ENCODE results near the gene LCN6.
"Not testable (repeated sequence)": the region's sequence is repeated elsewhere in the genome, so short reads cannot be mapped to it uniquely, and the experiment has no call there.

The LCN6 gene

GRCh38 chr9:136759436-136760325 is 11.4 kb upstream of the LCN6 start:
- no peak for DNase-seq (ENCODE audit: low read depth in 2 of 2)

DNA sequence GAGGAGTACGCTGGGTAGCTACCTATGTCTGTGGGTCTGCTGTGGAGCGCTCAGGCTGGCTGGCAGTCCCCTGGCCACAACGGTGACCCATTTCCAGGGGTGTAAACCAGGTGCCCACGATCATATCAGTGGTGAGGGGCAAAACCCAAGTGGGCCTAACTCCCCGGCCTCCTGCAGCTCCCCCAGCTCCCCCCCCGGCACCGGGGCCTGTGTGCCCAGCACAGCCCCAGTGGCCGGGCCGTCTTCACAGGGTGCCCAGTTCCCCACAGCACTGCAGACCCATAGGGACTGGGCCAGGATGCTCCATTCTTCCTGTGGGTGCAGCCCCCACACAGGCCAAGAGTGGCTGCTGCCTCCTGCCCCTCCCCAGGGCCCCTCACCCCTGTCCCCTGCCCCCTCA is 10.7 kb upstream of the LCN6 start:
- DNase-seq (ENCODE audit: low read depth in 2 of 2), result no peak

- no peak for DNase-seq (ENCODE audit: low read depth in 2 of 2)
These were observed 9.4 kb upstream of the LCN6 start for GRCh38 chr9:136757751-136758140.

GRCh38 chr9:136757328-136757727 is 9.0 kb upstream of the LCN6 start:
- DNase-seq (ENCODE audit: low read depth in 2 of 2), result no peak

- no peak for DNase-seq (ENCODE audit: low read depth in 2 of 2)
These were observed 8.5 kb upstream of the LCN6 start for GRCh38 chr9:136756836-136757235.

GRCh38 chr9:136756134-136756438 is 7.8 kb upstream of the LCN6 start:
- no peak for DNase-seq (ENCODE audit: low read depth in 2 of 2)

DNA sequence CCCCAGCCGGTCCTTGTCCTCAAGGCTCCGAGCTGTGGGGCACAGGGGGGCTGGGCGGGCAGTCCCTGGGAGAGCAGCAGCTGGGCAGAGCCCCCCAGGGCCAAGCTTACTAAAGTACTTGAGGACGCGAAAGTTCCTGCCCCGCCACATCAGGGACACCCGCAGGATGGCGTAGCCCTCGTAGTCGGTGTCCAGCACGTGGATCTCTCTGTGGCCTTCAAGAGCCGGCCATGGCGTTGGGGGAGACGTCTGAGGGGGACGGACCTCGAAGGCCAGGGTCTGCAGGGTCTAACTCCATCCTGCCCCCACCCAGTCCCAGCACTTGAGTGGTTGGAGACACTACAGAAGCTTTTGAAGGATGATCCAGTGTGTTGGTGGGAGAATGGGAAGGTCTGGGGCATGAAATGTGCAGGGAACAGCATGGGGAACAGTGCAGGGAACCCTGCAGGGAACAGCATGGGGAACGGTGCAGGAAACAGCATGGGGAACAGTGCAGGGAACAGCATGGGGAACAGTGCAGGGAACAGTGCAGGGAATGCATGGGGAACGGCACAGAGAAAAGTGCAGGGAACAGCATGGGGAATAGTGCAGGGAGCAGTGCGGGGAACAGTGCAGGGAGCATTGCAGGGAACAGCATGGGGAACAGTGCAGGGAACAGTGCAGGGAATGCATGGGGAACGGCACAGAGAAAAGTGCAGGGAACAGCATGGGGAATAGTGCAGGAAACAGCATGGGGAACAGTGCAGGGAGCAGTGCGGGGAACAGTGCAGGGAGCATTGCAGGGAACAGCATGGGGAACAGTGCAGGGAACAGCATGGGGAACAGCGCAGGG is 7.2 kb upstream of the LCN6 start:
- DNase-seq (ENCODE audit: low read depth in 2 of 2), result not testable (repeated sequence)

- DNase-seq (ENCODE audit: low read depth in 2 of 2), result no peak
These were observed 6.4 kb upstream of the LCN6 start for GRCh38 chr9:136754626-136755301.

DNA sequence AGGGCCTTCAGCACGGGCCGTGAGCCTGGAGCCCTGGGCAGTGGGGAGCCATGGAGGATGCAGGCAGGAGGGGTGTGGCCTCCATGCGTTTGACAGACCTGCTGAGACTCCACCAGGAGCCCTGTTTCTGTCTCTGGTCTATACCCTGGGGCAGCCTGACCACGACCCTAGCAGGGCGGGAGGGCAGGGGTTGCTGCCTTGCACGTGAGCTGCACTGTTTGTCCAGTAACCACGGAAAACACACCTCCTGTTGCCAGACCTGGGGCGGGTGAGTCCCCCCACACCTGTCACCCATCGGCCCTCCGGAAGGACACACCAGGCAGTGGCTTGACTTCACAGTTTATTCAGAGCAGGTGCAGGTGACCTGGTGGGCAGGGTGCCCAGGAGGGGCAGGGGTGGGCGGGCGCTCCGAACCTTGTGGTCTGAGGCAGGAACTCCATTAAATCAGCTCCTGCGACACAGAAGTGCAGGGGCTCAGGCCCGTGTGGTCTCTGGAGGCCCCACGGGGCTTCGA is 5.8 kb upstream of the LCN6 start:
- DNase-seq (ENCODE audit: low read depth in 2 of 2), result no peak

GRCh38 chr9:136753371-136754058 is 5.2 kb upstream of the LCN6 start:
- no peak for DNase-seq (ENCODE audit: low read depth in 2 of 2)

DNA sequence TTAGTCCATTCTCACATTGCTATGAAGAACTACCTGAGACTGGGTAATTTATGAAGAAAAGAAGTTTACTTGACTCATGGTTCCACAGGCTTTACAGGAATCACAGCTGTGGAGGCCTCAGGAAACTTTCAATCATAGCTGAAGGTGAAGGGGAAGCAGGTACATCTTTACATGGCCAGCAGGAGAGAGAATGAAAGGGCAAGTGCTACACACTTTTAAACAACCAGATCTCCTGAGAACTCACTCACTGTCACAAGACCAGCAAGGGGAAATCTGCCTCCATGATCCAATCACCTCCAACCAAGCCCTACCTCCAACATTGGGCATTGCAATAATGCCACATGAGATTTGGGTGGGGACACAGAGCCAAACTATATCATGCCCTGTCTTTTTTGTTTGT is 3.5 kb upstream of the LCN6 start:
- DNase-seq (ENCODE audit: low read depth in 2 of 2), result no peak

DNA sequence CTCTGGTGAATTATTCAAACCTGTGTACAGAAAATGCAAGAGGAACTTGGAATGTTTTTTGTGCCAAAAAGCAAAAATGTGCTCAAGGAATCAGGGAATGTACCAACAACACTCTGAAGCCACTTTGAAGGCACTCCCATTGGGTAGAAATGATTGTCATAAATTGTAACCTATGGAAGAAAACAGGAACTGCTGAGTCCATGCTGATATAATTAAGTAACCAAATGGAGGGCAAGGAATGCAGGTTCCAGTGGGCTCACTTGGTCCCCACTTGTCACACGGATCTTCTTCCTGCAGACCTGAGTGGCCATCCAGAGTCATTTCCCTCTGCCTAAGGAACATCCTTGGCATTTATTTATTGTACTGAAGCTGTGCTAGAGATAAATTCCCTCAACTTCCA is 2.9 kb upstream of the LCN6 start:
- no peak for DNase-seq (ENCODE audit: low read depth in 2 of 2)

- DNase-seq (ENCODE audit: low read depth in 2 of 2), result no peak
These were observed 2.2 kb upstream of the LCN6 start for GRCh38 chr9:136750526-136750925.

GRCh38 chr9:136748666-136749611 is 614 bp upstream of the LCN6 start:
- no peak for DNase-seq (ENCODE audit: low read depth in 2 of 2)

GRCh38 chr9:136747161-136748060 is 914 bp downstream of the LCN6 start:
- DNase-seq (ENCODE audit: low read depth in 2 of 2), result no peak

DNA sequence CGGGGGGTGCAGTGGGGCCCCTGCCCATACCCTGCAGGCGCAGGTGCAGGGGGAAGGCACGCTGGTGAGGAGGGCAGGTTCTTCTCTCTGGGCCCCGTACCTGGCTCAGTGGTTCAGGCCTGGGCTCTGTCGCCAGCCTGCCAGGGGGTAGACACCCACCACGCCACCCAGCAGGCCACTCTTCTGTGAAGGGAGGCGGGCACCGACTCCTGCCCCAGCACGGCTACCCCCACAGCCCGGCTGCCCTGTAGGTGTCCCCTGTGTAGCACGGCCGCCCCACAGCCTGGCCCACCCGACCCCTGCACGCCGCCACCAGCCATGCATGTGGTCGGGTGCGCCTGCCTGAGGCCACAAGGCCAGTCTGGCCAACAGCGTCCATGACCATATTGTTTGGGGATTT is 1.7 kb downstream of the LCN6 start:
- no peak for DNase-seq (ENCODE audit: low read depth in 2 of 2)

DNA sequence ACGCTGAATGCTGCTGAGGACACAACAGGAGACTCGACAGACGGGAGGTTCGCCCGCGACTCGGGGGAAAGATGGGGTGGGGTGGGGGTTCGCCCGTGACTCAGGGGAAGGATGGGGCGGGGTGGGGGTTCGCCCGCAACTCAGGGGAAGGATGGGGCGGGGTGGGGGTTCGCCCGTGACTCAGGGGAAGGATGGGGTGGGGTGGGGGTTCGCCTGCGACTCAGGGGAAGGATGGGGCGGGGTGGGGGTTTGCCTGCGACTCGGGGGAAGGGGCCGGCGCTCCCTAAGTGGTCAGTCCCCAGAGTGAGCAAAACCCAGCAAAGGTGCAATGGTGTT is 2.2 kb downstream of the LCN6 start:
- no peak for DNase-seq (ENCODE audit: low read depth in 2 of 2)

- no peak for DNase-seq (ENCODE audit: low read depth in 2 of 2)
These were observed 2.8 kb downstream of the LCN6 start for GRCh38 chr9:136745389-136746154.

GRCh38 chr9:136744773-136745172 is 3.6 kb downstream of the LCN6 start:
- no peak for DNase-seq (ENCODE audit: low read depth in 2 of 2)

Data from stimulated activated CD4-positive, alpha-beta T cell treated with anti-CD3 and anti-CD28 coated beads, Interleukin-1b, Interleukin-23, amount 100 ng/mL, for 1 hour (primary cell).